ENCODE data around the gene GAGE1.
"Not testable (repeated sequence)": the region's sequence is repeated elsewhere in the genome, so short reads cannot be mapped to it uniquely, and the experiment has no call there.

Gene GAGE1

GRCh38 chrX:49598720-49599119 is at the start of gene GAGE1:
Gene GAGE1, plus strand, starts transcription at chrX:49599020. Its CDS starts 1,155 bp downstream, at chrX:49600175.
- DNase-seq (ENCODE audit: low read depth), result not testable (repeated sequence)

GRCh38 chrX:49550989-49551388 is 47.8 kb upstream of the GAGE1 start, which contains the start of gene GAGE12E:
Gene GAGE12E, plus strand, starts transcription at chrX:49551289. Its CDS starts 1,155 bp downstream, at chrX:49552444.
- DNase-seq (ENCODE audit: low read depth), result not testable (repeated sequence)

- DNase-seq (ENCODE audit: low read depth), result not testable (repeated sequence)
Observed at GRCh38 chrX:49560542-49560941, 38.3 kb upstream of the GAGE1 start, which contains the start of gene GAGE12F. Gene GAGE12F, plus strand, starts transcription at chrX:49560842. Its CDS starts 1,155 bp downstream, at chrX:49561997.

- DNase-seq (ENCODE audit: low read depth), result not testable (repeated sequence)
Observed at GRCh38 chrX:49568728-49569127, 30.1 kb upstream of the GAGE1 start.

GRCh38 chrX:49569152-49569551 is 29.7 kb upstream of the GAGE1 start:
- not testable (repeated sequence) for DNase-seq (ENCODE audit: low read depth)

GRCh38 chrX:49570100-49570499 is 28.7 kb upstream of the GAGE1 start, which contains the start of gene GAGE12G:
Gene GAGE12G, plus strand, starts transcription at chrX:49570400. Its CDS starts 1,155 bp downstream, at chrX:49571555.
- not testable (repeated sequence) for DNase-seq (ENCODE audit: low read depth)

- not testable (repeated sequence) for DNase-seq (ENCODE audit: low read depth)
Observed at GRCh38 chrX:49579649-49580048, 19.2 kb upstream of the GAGE1 start, which contains the start of gene GAGE12H. Gene GAGE12H, plus strand, starts transcription at chrX:49579949. Its CDS starts 1,155 bp downstream, at chrX:49581104.

GRCh38 chrX:49589196-49589595 is 9.6 kb upstream of the GAGE1 start, which contains the start of gene GAGE2A:
Gene GAGE2A, plus strand, starts transcription at chrX:49589496. Its CDS starts 1,155 bp downstream, at chrX:49590651.
- DNase-seq (ENCODE audit: low read depth), result not testable (repeated sequence)

- DNase-seq (ENCODE audit: low read depth), result not testable (repeated sequence)
Observed at GRCh38 chrX:49589769-49590478, 8.9 kb upstream of the GAGE1 start.

GRCh38 chrX:49590488-49590887 is 8.3 kb upstream of the GAGE1 start:
- DNase-seq (ENCODE audit: low read depth), result not testable (repeated sequence)

- DNase-seq (ENCODE audit: low read depth), result no peak
Observed at GRCh38 chrX:49610718-49611310, 12.0 kb downstream of the GAGE1 start.

- DNase-seq (ENCODE audit: low read depth), result no peak
Observed at GRCh38 chrX:49618574-49618973, 19.8 kb downstream of the GAGE1 start.

- DNase-seq (ENCODE audit: low read depth), result peak; percentile 0
Observed at GRCh38 chrX:49627086-49627777, 28.4 kb downstream of the GAGE1 start.

GRCh38 chrX:49644991-49645637 is 46.3 kb downstream of the GAGE1 start:
- DNase-seq (ENCODE audit: low read depth), result no peak

GRCh38 chrX:49656533-49656932 is 57.7 kb downstream of the GAGE1 start:
- DNase-seq (ENCODE audit: low read depth), result no peak

Measured in fibroblast of the conjunctiva (primary cell).